Right lobe of liver (tissue), 6 donors: ENCODE data around the gene PABPN1. TPM values are rescaled to one million over a fixed set of nuclear protein-coding genes. Genes with fewer than 3 reads are reported as not detected.

ENCODE experiments used
- ATAC-seq, 4 donors: fragments of 200-7000 bp; cut with Tn5 transposase; one replicate each; pipeline ENCODE4 v1.9.1; 2020; ENCODE audit warnings: mild to moderate bottlenecking in 4 of 4, moderate library complexity in 4 of 4
- DNase-seq, 3 donors: peaks; one replicate each; pipeline ENCODE4 v3.0.0-alpha.2; 2020
- H3K27ac ChIP-seq, 3 donors: fragments of 200-600 bp; one replicate each; pipeline ENCODE4 v1.8.0; 2022
- H3K27me3 ChIP-seq, 2 donors: fragments of 200-600 bp; one replicate each; pipeline ENCODE4 v1.8.0; 2022
- H3K36me3 ChIP-seq, 4 donors: fragments of 200-600 bp; sonication (generic) in 1 of 4; one replicate each; pipeline versions ENCODE4 v1.5.1 to v1.8.0; 2017 to 2022; ENCODE audit warnings: control low read depth in 1 of 4
- H3K4me1 ChIP-seq, 4 donors: fragments of 200-600 bp; sonication (generic) in 1 of 4; one replicate each; pipeline versions ENCODE4 v1.5.1 to v1.8.0; 2017 to 2022; ENCODE audit warnings: control low read depth in 1 of 4
- H3K4me3 ChIP-seq, 3 donors: fragments of 200-600 bp; one replicate each; pipeline ENCODE4 v1.8.0; 2022
- H3K9me3 ChIP-seq, 4 donors: fragments of 200-600 bp; sonication (generic) in 1 of 4; one replicate each; pipeline versions ENCODE4 v1.5.1 to v1.8.0; 2017 to 2022; ENCODE audit warnings: control low read depth in 1 of 4
- POLR2A ChIP-seq: fragments of 450-650 bp; IDR thresholded peaks from one replicate; pipeline ENCODE4 v1.6.1; 2017; ENCODE audit warnings: antibody characterized with exemption, mild to moderate bottlenecking
- WGBS: methylation state at CpG from one replicate; pipeline ENCODE4 v1.1.6; 2018; ENCODE audit warnings: low coverage, low lambda C conversion rate; ENCODE audit not compliant: insufficient coverage; ENCODE audit errors: missing lambda C conversion rate; 5-methylcytosine and 5-hydroxymethylcytosine counted together
- intact Hi-C, 2 donors: fragments of 100-400 bp; cut with DNase I; formaldehyde crosslinking; loops; one replicate each; pipeline versions ENCODE4 v1.11.2 to v1.14.1; 2022
- total RNA-seq, 6 experiments: library from RNA; depleted of rRNA in 2 of 6; stranded (reverse); fragments of >200 nt in 2 of 6; fragmentation: NEBNext Ultra II Directional in 3 of 6; extraction: Animal tissue kit (Norgen Biotek cat#: 25700) in 3 of 6; gene quantifications; one replicate each; pipeline versions ENCODE4 v1.1.0 to v1.2.4, GENCODE V29; 2016 to 2023
- TF ChIP-seq, protein P1 (sequence below), 4 donors: fragments of 200-600 bp in 3 of 4; fragments of 450-650 bp in 1 of 4; IDR thresholded peaks; one replicate each; pipeline versions ENCODE4 v1.5.1 to v1.8.0; 2016 to 2022; ENCODE audit warnings: antibody characterized with exemption in 4 of 4, mild to moderate bottlenecking in 2 of 4
- donor health status: DM: no; HTN: yes; CAD: no.
- donor health status: DM: no; HTN: no; CAD: no.
- donor health status: DM: no; HTN: no; CAD: no.
- donor health status: DM: no; HTN: yes; CAD: no.
- donor health status: DM: no; HTN: yes; CAD: no.

The PABPN1 gene
- total RNA-seq, 6 experiments from 2014 or later: 23.6 to 95.3 (median 64.6) TPM

DNA sequence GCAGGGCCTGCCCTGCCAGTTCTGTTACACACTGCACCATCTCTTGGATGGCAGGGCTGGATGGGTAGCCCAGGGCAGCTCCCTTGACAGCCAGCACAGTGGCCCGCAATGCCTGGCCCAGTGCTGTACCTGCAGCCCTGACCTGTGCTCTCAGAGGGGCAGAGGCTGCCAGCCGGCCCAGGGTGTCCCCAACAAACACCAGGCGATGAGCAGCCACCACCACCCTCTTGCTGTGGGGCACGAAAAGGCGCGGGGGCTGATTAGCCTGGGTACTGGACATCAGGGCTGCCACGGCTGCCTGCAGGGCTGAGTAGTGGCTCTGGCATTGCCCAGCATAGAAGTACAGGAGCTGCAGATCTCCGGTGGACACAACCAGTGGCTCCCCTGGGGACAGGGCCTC is 36.0 kb downstream of the PABPN1 start:
- ATAC-seq (no peak), DNase-seq (peak in 1 of 3 donors; percentile 37)
- Histone ChIP-seq H3K27ac (no peak overlapping the region), H3K9me3 (no peaks in the 10 kb centered on the region), H3K4me1 (peaks cover 0 to under 1% (median 0%) of the 10 kb centered on the region in 4 donors), H3K36me3 (no peaks in the 10 kb centered on the region), H3K4me3 (no peak overlapping the region), H3K27me3 (no peaks in the 10 kb centered on the region)
- TF ChIP-seq, protein P1, sequence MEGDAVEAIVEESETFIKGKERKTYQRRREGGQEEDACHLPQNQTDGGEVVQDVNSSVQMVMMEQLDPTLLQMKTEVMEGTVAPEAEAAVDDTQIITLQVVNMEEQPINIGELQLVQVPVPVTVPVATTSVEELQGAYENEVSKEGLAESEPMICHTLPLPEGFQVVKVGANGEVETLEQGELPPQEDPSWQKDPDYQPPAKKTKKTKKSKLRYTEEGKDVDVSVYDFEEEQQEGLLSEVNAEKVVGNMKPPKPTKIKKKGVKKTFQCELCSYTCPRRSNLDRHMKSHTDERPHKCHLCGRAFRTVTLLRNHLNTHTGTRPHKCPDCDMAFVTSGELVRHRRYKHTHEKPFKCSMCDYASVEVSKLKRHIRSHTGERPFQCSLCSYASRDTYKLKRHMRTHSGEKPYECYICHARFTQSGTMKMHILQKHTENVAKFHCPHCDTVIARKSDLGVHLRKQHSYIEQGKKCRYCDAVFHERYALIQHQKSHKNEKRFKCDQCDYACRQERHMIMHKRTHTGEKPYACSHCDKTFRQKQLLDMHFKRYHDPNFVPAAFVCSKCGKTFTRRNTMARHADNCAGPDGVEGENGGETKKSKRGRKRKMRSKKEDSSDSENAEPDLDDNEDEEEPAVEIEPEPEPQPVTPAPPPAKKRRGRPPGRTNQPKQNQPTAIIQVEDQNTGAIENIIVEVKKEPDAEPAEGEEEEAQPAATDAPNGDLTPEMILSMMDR (IDR thresholded peaks at IDR 0.05): no peak
- no peak for TF ChIP-seq POLR2A
- intact Hi-C loops: no loop called here
- no CpG with 5 or more reads among the region's 8 CpGs for WGBS

DNA sequence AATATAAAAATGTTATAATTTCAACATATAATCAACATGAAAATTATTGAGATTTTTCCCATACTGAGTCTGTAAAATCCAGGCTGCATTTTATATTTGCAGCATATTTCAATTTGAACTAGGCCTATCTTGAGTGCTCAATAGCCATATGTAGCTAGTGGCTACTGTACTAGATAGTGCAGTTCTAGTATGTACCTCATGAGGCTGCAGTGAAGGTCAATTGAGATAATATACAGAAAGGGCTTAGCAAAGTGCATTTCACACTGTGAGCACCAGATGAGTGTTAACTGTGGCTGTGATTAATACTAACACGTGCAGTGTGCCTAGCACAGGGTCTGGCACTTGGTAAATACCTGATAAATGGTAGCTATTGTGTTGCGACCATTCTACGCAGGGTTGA is 36.8 kb downstream of the PABPN1 start:
- ATAC-seq (no peak), DNase-seq (no peak)
- Histone ChIP-seq H3K4me1 (no peaks in the 10 kb centered on the region), H3K27ac (no peak overlapping the region), H3K27me3 (no peaks in the 10 kb centered on the region), H3K9me3 (no peaks in the 10 kb centered on the region), H3K36me3 (no peaks in the 10 kb centered on the region), H3K4me3 (no peak overlapping the region)
- intact Hi-C loops: no loop called here
- no peak for TF ChIP-seq POLR2A
- TF ChIP-seq, protein P1 (IDR thresholded peaks at IDR 0.05): no peak
- WGBS: 50% methylated on average over 1 of the region's 3 CpGs

DNA sequence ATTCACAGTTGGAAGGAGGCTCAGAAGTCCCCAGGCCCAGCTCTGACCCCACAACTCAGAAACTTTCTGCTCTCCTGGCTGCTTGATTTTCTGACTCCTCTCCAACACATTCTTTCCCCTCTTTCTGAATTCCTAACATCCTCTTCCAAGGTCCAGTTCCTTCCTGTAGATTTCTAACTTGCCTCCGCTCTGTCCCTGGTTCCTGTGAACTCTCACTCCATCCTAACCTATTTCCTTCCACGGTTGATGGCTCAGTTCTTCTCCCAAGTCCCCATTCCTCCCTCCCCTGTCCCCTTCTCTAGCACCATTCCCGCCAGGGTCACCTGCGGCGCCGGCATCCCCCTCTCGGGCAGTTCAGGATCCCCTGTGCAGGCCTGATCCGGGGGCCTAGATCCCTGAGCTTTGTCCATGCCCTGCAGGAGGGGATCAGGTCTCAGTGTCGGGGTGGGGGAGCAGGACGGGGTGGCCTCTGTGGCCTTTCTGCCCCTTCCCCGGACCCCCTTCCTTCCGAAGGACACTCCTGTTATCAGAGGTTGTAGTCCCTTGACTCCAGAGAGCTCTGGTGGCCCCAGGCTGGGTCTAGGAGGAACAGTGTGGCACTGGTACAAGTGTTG is 37.4 kb downstream of the PABPN1 start:
- DNase-seq (peak in 1 of 3 donors; percentile 33), ATAC-seq (peak in 1 of 4 donors; percentile 11)
- TF ChIP-seq POLR2A: no peak
- TF ChIP-seq, protein P1 (IDR thresholded peaks at IDR 0.05): no peak
- Histone ChIP-seq H3K27ac (no peak overlapping the region), H3K27me3 (no peaks in the 10 kb centered on the region), H3K4me1 (no peaks in the 10 kb centered on the region), H3K9me3 (no peaks in the 10 kb centered on the region), H3K36me3 (no peaks in the 10 kb centered on the region), H3K4me3 (no peak overlapping the region)
- intact Hi-C loops: no loop called here
- WGBS: 77% methylated on average over 7 of the region's 12 CpGs

DNA sequence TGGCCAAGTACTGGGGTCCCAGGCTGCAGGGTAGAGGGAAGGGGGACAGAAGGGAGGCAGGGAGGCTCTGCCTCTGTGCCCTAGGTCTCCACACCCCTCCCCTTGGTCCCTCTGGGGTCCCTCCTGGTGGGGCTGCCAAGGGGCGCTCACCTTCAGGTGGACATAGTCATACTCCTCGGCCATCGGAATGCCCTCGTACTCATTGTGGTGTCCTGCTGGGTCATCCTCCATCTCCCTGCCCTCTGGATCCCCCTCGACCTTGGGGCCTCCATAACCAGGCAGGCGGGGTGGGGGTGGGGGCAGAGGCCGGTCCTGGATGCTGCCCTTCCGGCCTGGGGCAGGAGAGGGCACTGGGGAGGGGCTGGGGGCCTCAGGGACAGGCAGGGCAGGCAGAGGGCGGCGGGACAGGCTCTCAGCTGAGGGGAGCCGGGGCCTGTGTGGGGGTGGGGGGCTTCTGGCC is 37.9 kb downstream of the PABPN1 start:
- no peaks in the 10 kb centered on the region for H3K9me3 ChIP-seq
- intact Hi-C loops: no loop called here
- 40% methylated on average over 1 of the region's 11 CpGs for WGBS
- H3K27me3 ChIP-seq: no peaks in the 10 kb centered on the region
- no peaks in the 10 kb centered on the region for H3K4me1 ChIP-seq
- H3K27ac ChIP-seq: no peak overlapping the region
- H3K36me3 ChIP-seq: no peaks in the 10 kb centered on the region
- peak in 1 of 3 donors; percentile 39 for DNase-seq
- peak in 2 of 4 donors; percentile 15 to 18 for ATAC-seq
- H3K4me3 ChIP-seq: no peak overlapping the region
- no peak for TF ChIP-seq POLR2A
- TF ChIP-seq, protein P1 (IDR thresholded peaks at IDR 0.05): no peak
